Gastrocnemius medialis (tissue), 4 donors: ENCODE measurements around the gene ELK3. TPM values are rescaled to one million over a fixed set of nuclear protein-coding genes. Genes with fewer than 3 reads are reported as not detected.

Experiments used
- ATAC-seq, 2 donors: fragments of 150-250 bp; one replicate each; pipeline ENCODE4 v1.9.1; 2016
- DNase-seq, 2 donors: peaks; one replicate each; pipeline ENCODE4 v3.0.0-alpha.2; 2019
- H3K27ac ChIP-seq, 4 donors: fragments of 200-600 bp; sonication (generic); 1 replicate in 1 of 4; 2 replicates in 3 of 4; pipeline ENCODE4 v1.5.1; 2016 to 2018; ENCODE audit warnings: mild to moderate bottlenecking in 2 of 4, moderate library complexity in 1 of 4
- H3K27me3 ChIP-seq, 3 donors: fragments of 200-600 bp; sonication (generic) in 2 of 3; 1 replicate in 1 of 3; 2 replicates in 2 of 3; pipeline versions ENCODE4 v1.5.1 to v1.6.0; 2016 to 2019; ENCODE audit warnings: mild to moderate bottlenecking in 1 of 3, moderate library complexity in 1 of 3
- H3K36me3 ChIP-seq, 2 donors: fragments of 200-600 bp; sonication (generic) in 1 of 2; one replicate each; pipeline ENCODE4 v1.5.1; 2017 to 2018
- H3K4me1 ChIP-seq, 2 donors: fragments of 200-600 bp; sonication (generic) in 1 of 2; one replicate each; pipeline ENCODE4 v1.5.1; 2016 to 2017; ENCODE audit warnings: mild to moderate bottlenecking in 2 of 2
- H3K4me3 ChIP-seq, 4 donors: fragments of 200-600 bp; sonication (generic) in 3 of 4; 1 replicate in 1 of 4; 2 replicates in 3 of 4; pipeline ENCODE4 v1.5.1; 2016 to 2019; ENCODE audit warnings: mild to moderate bottlenecking in 2 of 4
- H3K9me3 ChIP-seq, 3 donors: fragments of 200-600 bp; sonication (generic) in 2 of 3; 1 replicate in 1 of 3; 2 replicates in 2 of 3; pipeline ENCODE4 v1.5.1; 2016 to 2019
- POLR2A ChIP-seq, 2 donors: fragments of 450-650 bp; IDR thresholded peaks; one replicate each; pipeline ENCODE4 v1.6.1; 2017; ENCODE audit warnings: antibody characterized with exemption in 2 of 2, mild to moderate bottlenecking in 2 of 2, moderate library complexity in 2 of 2
- in situ Hi-C, 4 donors: fragments of 200-750 bp; cut with MboI; loops; one replicate each; pipeline versions ENCODE4 v1.15.0 to v1.8.0; 2017; ENCODE audit warnings: low sequenced_read_pairs in 4 of 4
- intact Hi-C: fragments of 100-400 bp; cut with DNase I; formaldehyde crosslinking; loops from one replicate; pipeline ENCODE4 v1.15.1; 2023; ENCODE audit warnings: low total_unique reads
- total RNA-seq, 4 donors: library from RNA; depleted of rRNA; stranded (reverse); fragments of >200 nt; gene quantifications; one replicate each; pipeline versions ENCODE4 v1.1.0 to v1.2.3, GENCODE V29; 2016
- TF ChIP-seq, protein P1 (sequence below), 5 experiments: fragments of 450-650 bp in 3 of 5; fragments of 200-600 bp in 2 of 5; sonication (generic) in 2 of 5; IDR thresholded peaks in 4 of 5; conservative IDR thresholded peaks in 1 of 5; 1 replicate in 4 of 5; 2 replicates in 1 of 5; pipeline ENCODE4 v1.5.1; 2016 to 2019; ENCODE audit warnings: antibody characterized with exemption in 5 of 5, mild to moderate bottlenecking in 3 of 5, moderate library complexity in 3 of 5

Gene ELK3
- total RNA-seq, 4 donors from 2014 or later = 3.7 to 6.6 (median 4.9) TPM

DNA sequence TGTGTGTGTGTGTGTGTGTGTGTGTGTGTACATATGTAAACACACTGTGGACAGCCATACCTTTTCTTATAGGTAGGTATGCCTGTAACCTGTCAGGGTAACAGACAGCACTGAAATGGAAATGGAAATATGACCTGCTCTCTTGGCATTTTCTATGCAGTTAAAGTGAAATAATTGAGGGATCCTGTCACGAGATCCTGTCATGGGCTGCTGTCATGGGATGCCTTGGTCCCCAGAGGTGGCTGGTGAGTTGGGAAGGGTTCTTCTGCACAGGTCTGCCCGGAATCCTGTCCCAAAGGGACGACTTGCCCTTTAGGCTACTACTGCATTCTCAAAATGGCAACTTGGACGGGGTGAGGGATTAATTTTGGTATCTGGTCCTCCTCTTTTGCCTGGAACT is 47.3 kb downstream of the ELK3 start:
- no peak for TF ChIP-seq POLR2A (IDR thresholded peaks at IDR 0.05)
- TF ChIP-seq, protein P1, sequence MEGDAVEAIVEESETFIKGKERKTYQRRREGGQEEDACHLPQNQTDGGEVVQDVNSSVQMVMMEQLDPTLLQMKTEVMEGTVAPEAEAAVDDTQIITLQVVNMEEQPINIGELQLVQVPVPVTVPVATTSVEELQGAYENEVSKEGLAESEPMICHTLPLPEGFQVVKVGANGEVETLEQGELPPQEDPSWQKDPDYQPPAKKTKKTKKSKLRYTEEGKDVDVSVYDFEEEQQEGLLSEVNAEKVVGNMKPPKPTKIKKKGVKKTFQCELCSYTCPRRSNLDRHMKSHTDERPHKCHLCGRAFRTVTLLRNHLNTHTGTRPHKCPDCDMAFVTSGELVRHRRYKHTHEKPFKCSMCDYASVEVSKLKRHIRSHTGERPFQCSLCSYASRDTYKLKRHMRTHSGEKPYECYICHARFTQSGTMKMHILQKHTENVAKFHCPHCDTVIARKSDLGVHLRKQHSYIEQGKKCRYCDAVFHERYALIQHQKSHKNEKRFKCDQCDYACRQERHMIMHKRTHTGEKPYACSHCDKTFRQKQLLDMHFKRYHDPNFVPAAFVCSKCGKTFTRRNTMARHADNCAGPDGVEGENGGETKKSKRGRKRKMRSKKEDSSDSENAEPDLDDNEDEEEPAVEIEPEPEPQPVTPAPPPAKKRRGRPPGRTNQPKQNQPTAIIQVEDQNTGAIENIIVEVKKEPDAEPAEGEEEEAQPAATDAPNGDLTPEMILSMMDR (IDR thresholded peaks at IDR 0.05 in 4 of 5, conservative IDR thresholded peaks at IDR 0.05 in 1 of 5) = no peak

DNA sequence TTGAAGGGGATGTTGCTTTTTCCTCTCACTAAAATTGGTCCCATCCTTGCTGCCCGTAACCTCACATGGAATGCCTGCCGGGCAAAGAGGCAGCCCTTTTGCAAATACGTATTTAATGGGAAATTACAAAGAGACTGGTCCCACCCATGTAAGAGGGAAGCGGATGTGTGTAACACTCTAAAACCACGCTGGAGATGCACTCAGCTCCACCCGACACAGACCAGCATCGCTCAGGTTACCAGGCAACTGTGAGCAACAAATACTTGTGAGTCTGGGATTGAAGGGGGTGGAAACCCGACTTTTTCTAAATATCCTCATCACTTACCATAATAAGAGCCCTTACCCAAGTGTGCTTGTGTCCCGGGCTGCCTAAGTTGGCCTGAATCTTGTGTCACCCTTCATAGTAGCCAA is 47.7 kb downstream of the ELK3 start:
- no peak for TF ChIP-seq POLR2A (IDR thresholded peaks at IDR 0.05)
- TF ChIP-seq, protein P1 (IDR thresholded peaks at IDR 0.05 in 4 of 5, conservative IDR thresholded peaks at IDR 0.05 in 1 of 5) = no peak
- Histone ChIP-seq H3K9me3 (no peaks in the 10 kb centered on the region), H3K36me3 (no peaks in the 10 kb centered on the region), H3K27ac (peak overlapping the region in 3 of 4 donors; percentile 40 to 69 (median 67)), H3K27me3 (peaks cover 8 to 15% (median 8%) of the 10 kb centered on the region in 3 donors), H3K4me3 (no peak overlapping the region), H3K4me1 (peaks cover 8 to 39% of the 10 kb centered on the region in 2 donors)
- intact Hi-C loops = no loop called here
- ATAC-seq (peak; percentile 25 to 37), DNase-seq (no peak)
- in situ Hi-C loops = no loop called here

More for the DNA sequence above, 47.3 kb downstream of the ELK3 start:
- H3K9me3 ChIP-seq = no peaks in the 10 kb centered on the region
- DNase-seq = no peak
- ATAC-seq = no peak
- peaks cover 12 to 43% of the 10 kb centered on the region in 2 donors for H3K4me1 ChIP-seq
- H3K36me3 ChIP-seq = no peaks in the 10 kb centered on the region
- H3K4me3 ChIP-seq = no peak overlapping the region
- H3K27ac ChIP-seq = peak overlapping the region in 3 of 4 donors; percentile 40 to 69 (median 67)
- intact Hi-C loops (no loop called here), in situ Hi-C loops (no loop called here)
- peaks cover 9 to 15% (median 9%) of the 10 kb centered on the region in 3 donors for H3K27me3 ChIP-seq

DNA sequence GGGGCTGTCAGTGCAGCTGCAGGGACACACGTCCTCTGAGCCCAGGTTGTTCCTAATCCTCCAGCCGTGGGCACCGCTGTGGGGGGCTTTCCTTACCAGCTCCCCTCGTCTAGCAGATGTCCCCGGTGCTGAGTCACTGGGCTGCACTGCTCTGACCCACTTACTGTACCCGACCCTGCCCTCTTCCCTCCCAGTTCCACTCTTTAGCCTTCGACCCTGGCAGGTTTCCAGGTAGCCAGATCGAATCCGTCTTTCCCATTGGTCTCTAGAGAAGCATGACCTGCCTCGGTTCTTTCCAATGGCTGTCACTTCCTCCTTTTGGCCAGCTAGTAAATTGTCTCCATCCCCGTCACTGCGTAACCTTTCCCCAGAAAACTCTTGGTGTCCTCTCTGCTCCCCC is 48.4 kb downstream of the ELK3 start:
- in situ Hi-C loops = no loop called here
- intact Hi-C loops = no loop called here
- Histone ChIP-seq H3K27me3 (peaks cover 4 to 15% (median 5%) of the 10 kb centered on the region in 3 donors), H3K9me3 (no peaks in the 10 kb centered on the region), H3K4me3 (no peak overlapping the region), H3K36me3 (peaks cover 0 to 5% of the 10 kb centered on the region in 2 donors), H3K27ac (peak overlapping the region; percentile 20 to 69 (median 54)), H3K4me1 (peaks cover under 1 to 31% of the 10 kb centered on the region in 2 donors)
- ATAC-seq (no peak), DNase-seq (no peak)
- TF ChIP-seq, protein P1 (IDR thresholded peaks at IDR 0.05 in 4 of 5, conservative IDR thresholded peaks at IDR 0.05 in 1 of 5) = no peak
- TF ChIP-seq POLR2A (IDR thresholded peaks at IDR 0.05) = no peak

DNA sequence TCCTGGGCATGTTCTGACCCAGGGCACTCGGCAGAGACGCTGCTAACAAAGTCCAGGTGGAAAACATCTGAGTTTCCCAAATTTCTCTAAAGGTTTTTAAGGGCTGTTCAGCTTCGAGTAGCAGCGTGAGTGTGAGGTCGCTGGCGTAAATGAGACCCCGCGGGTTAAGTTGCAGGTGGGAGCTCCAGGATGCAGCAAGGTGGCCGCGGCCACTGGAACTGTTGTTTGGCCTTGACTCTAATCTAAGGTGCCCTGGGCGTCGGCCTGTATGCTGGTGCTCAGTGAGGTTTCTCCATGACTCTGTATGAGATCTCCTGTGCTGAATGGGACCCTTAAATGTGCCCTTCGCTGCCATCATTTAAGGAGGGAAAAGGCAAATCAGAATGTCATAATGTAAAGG is 50.7 kb downstream of the ELK3 start:
- H3K27ac ChIP-seq = peak overlapping the region in 1 of 4 donors; percentile 3
- H3K27me3 ChIP-seq = peaks cover 0 to 6% (median 5%) of the 10 kb centered on the region in 3 donors
- no peak for TF ChIP-seq POLR2A (IDR thresholded peaks at IDR 0.05)
- TF ChIP-seq, protein P1 (IDR thresholded peaks at IDR 0.05 in 4 of 5, conservative IDR thresholded peaks at IDR 0.05 in 1 of 5) = no peak
- H3K36me3 ChIP-seq = peaks cover 0 to 7% of the 10 kb centered on the region in 2 donors
- no peak for DNase-seq
- peaks cover 6 to 22% of the 10 kb centered on the region in 2 donors for H3K4me1 ChIP-seq
- H3K9me3 ChIP-seq = no peaks in the 10 kb centered on the region
- no peak for ATAC-seq
- H3K4me3 ChIP-seq = no peak overlapping the region
- in situ Hi-C loops (no loop called here), intact Hi-C loops (no loop called here)
